GM12878 (cell line): ENCODE measurements around the gene DNAAF3. TPM values are rescaled to one million over a fixed set of nuclear protein-coding genes. Genes with fewer than 3 reads are reported as not detected.

Experiments used
- ATAC-seq: fragments of 200-7000 bp; cut with Tn5 transposase; 3 replicates; pipeline ENCODE4 v1.9.1; 2020; ENCODE audit warnings: mild to moderate bottlenecking, moderate library complexity
- BruUV-seq: library from RNA; stranded (reverse); fragments of 400-500 nt; replicated peaks from 2 replicates; lab custom pipeline; 2021; lab: Mats Ljungman, UMichigan
- CTCF ChIA-PET: fragments of 300-600 bp; sonication (Branson Sonifier 250); formaldehyde crosslinking; extraction: SDS; loops from one replicate; lab custom pipeline; 2021; ENCODE audit warnings: inconsistent platforms; lab: Yijun Ruan, JAX
- POLR2A ChIA-PET: fragments of 350-600 bp; formaldehyde crosslinking; extraction: SDS; loops from one replicate; lab custom pipeline; 2021; ENCODE audit warnings: inconsistent platforms; lab: Charles Lee
- RAD21 ChIA-PET: fragments of 300-600 bp; sonication (Branson Sonifier 250); formaldehyde crosslinking; loops from one replicate; lab custom pipeline; 2023; ENCODE audit warnings: antibody characterized with exemption; ENCODE audit not compliant: unreplicated experiment; lab: Charles Lee
- SMC1A ChIA-PET: fragments of 300-600 bp; sonication (Branson Sonifier 250); formaldehyde crosslinking; loops from one replicate; lab custom pipeline; 2023; ENCODE audit not compliant: unreplicated experiment, uncharacterized antibody; lab: Charles Lee
- DNase-seq: peaks from one replicate; pipeline ENCODE4 v3.0.0-alpha.2; 2011; ENCODE audit warnings: low read depth, low spot score
- FAIRE-seq: peaks from 3 replicates; lab custom pipeline; 2011; peaks lifted over from hg19 to GRCh38; lab: Jason Lieb, UNC
- H2AFZ ChIP-seq: 2 replicates; pipeline ENCODE4 v1.6.0; 2011; ENCODE audit warnings: low read depth, low read length, control low read depth; ENCODE audit not compliant: control insufficient read depth
- H3K27ac ChIP-seq: 2 replicates; pipeline ENCODE4 v1.5.1; 2011; ENCODE audit warnings: control low read depth; ENCODE audit not compliant: control insufficient read depth, insufficient read depth
- H3K27me3 ChIP-seq, 2 experiments: replicated peaks in 1 of 2; 2 replicates each; pipeline versions ENCODE4 v1.6.0 to v1.6.1; 2011; ENCODE audit warnings: low read length in 1 of 2; ENCODE audit not compliant: control insufficient read depth in 2 of 2, insufficient read depth in 2 of 2
- H3K36me3 ChIP-seq, 2 experiments: 2 replicates each; pipeline ENCODE4 v1.5.1; 2011; ENCODE audit warnings: low read length in 1 of 2; ENCODE audit not compliant: control insufficient read depth in 2 of 2, insufficient read depth in 2 of 2
- H3K4me1 ChIP-seq: 2 replicates; pipeline ENCODE4 v1.6.1; 2011; ENCODE audit warnings: mild to moderate bottlenecking, low read length, moderate library complexity, mixed read lengths; ENCODE audit not compliant: control insufficient read depth, insufficient read depth
- H3K4me2 ChIP-seq: 2 replicates; pipeline ENCODE4 v1.6.0; 2011; ENCODE audit warnings: control low read depth; ENCODE audit not compliant: control insufficient read depth, insufficient read depth
- H3K4me3 ChIP-seq: fragments of 200-600 bp; sonication (generic); 2 replicates; pipeline ENCODE4 v1.5.1; 2016
- H3K79me2 ChIP-seq: 2 replicates; pipeline ENCODE4 v1.6.0; 2011; ENCODE audit warnings: low read length; ENCODE audit not compliant: control insufficient read depth, insufficient read depth
- H3K9ac ChIP-seq: 2 replicates; pipeline ENCODE4 v1.8.0; 2011; ENCODE audit warnings: low read length, control low read depth, mixed read lengths; ENCODE audit not compliant: control insufficient read depth, insufficient read depth
- H3K9me3 ChIP-seq: replicated peaks from 3 replicates; pipeline ENCODE4 v1.5.1; 2011; ENCODE audit warnings: mild to moderate bottlenecking, low read length; ENCODE audit not compliant: control insufficient read depth, insufficient read depth
- H4K20me1 ChIP-seq: 2 replicates; pipeline ENCODE4 v1.6.0; 2011; ENCODE audit not compliant: control insufficient read depth, insufficient read depth
- IRF4 ChIP-seq: IDR thresholded peaks from 2 replicates; pipeline ENCODE4 v1.6.1; 2011; ENCODE audit warnings: low read depth, low read length
- NFXL1 ChIP-seq: fragments of 450-650 bp; IDR thresholded peaks from 2 replicates; pipeline ENCODE4 v1.6.1; 2017; ENCODE audit warnings: antibody characterized with exemption, mild to moderate bottlenecking, borderline replicate concordance
- NFYA ChIP-seq: IDR thresholded peaks from 2 replicates; pipeline ENCODE4 v1.6.1; 2011; ENCODE audit warnings: low read depth, mild to moderate bottlenecking, low read length, improper control_type of control experiment, borderline replicate concordance
- PAX8 ChIP-seq: fragments of 450-650 bp; IDR thresholded peaks from 2 replicates; pipeline ENCODE4 v1.6.1; 2017; ENCODE audit warnings: mild to moderate bottlenecking, moderate library complexity
- PML ChIP-seq: IDR thresholded peaks from 2 replicates; pipeline ENCODE4 v1.6.1; 2012; ENCODE audit warnings: low read length, inconsistent platforms
- STAT1 ChIP-seq: fragments of 450-650 bp; conservative IDR thresholded peaks from 2 replicates; pipeline ENCODE4 v1.6.1; 2014; ENCODE audit warnings: antibody characterized with exemption, mild to moderate bottlenecking
- SUPT20H ChIP-seq: IDR thresholded peaks from 2 replicates; pipeline ENCODE4 v1.6.1; 2011; ENCODE audit warnings: low read depth, mild to moderate bottlenecking, low read length, moderate library complexity, borderline replicate concordance; ENCODE audit not compliant: control insufficient read depth
- ZBED1 ChIP-seq: IDR thresholded peaks from 2 replicates; pipeline ENCODE4 v1.6.1; 2016; ENCODE audit warnings: borderline replicate concordance
- ZNF384 ChIP-seq: IDR thresholded peaks from 2 replicates; pipeline ENCODE4 v1.6.1; 2012; ENCODE audit warnings: low read depth, mild to moderate bottlenecking, low read length, improper control_type of control experiment, borderline replicate concordance
- WGBS: methylation state at CpG from one replicate; pipeline ENCODE4 v1.1.6; 2016; ENCODE audit warnings: low lambda C conversion rate; ENCODE audit not compliant: insufficient replicate concordance, insufficient coverage; ENCODE audit errors: missing lambda C conversion rate; 5-methylcytosine and 5-hydroxymethylcytosine counted together
- in situ Hi-C: fragments of 300-500 bp; cut with MboI; formaldehyde crosslinking; loops from 9 replicates; pipeline ENCODE4 v1.14.3; 2018; ENCODE audit warnings: mixed read lengths
- intact Hi-C: fragments of 100-400 bp; cut with micrococcal nuclease; formaldehyde crosslinking; loops from one replicate; pipeline ENCODE4 v1.14.2; 2022; ENCODE audit not compliant: unreplicated experiment
- polyA plus RNA-seq, 11 experiments: library from polyadenylated mRNA; depleted of rRNA in 4 of 11; unstranded in 6 of 11; stranded (reverse) in 5 of 11; fragments of >200 nt; fragmentation: Nextera tagmentation in 4 of 11; fragmentation: Illumina TruSeq in 1 of 11; extraction: Ambion mirVana in 4 of 11; extraction: Trizol in 1 of 11; gene quantifications; 1 replicate in 1 of 11; 2 replicates in 10 of 11; pipeline versions ENCODE4 v1.2.1 to v1.2.3, GENCODE V29; 2011 to 2016; ENCODE audit warnings: inconsistent platforms in 2 of 11, missing spikeins in 2 of 11, low read depth in 1 of 11
- total RNA-seq, 4 experiments: library from RNA; depleted of rRNA in 3 of 4; stranded (reverse); fragments of >200 nt in 3 of 4; fragmentation: Illumina TruSeq in 1 of 4; extraction: Trizol in 1 of 4; gene quantifications; 2 replicates each; pipeline versions ENCODE4 v1.2.1 to v1.2.3, GENCODE V29; 2013 to 2021
- TF ChIP-seq, protein P1 (sequence below): fragments of 450-650 bp; IDR thresholded peaks from 2 replicates; pipeline ENCODE4 v1.6.1; 2017; ENCODE audit warnings: mild to moderate bottlenecking
- TF ChIP-seq, protein P2 (sequence below): IDR thresholded peaks from 2 replicates; pipeline ENCODE4 v1.6.1; 2012; ENCODE audit warnings: mild to moderate bottlenecking, low read depth, low read length

Gene DNAAF3
- total and polyA plus RNA-seq, 10 of the 15 experiments (the other 5 are each of a cell fraction or from before 2014, with no cell fraction given) = not detected

GRCh38 chr19:55169136-55169535 lies 2.7 kb upstream of the DNAAF3 start:
- H3K4me2 ChIP-seq = no peak overlapping the region
- SMC1A ChIA-PET = no interaction called here
- CTCF ChIA-PET = no interaction called here
- RAD21 ChIA-PET = no interaction called here
- WGBS = 37% methylated on average over 4 of the region's 4 CpGs
- no peak for FAIRE-seq
- H3K9me3 ChIP-seq = no peaks in the 10 kb centered on the region
- H4K20me1 ChIP-seq = no peaks in the 10 kb centered on the region
- H3K4me1 ChIP-seq = no peaks in the 10 kb centered on the region
- in situ Hi-C loops = no loop called here
- no peak overlapping the region for H3K4me3 ChIP-seq
- H3K27me3 ChIP-seq = peaks cover 3 to 7% of the 10 kb centered on the region in 2 experiments; a peak in 1 of 4 replicates
- DNase-seq = no peak
- ATAC-seq = no peak
- TF ChIP-seq STAT1 (no peak), NFXL1 (no peak), ZBED1 (no peak), SUPT20H (no peak), ZNF384 (no peak), PML (no peak), IRF4 (no peak), NFYA (no peak), PAX8 (no peak)
- TF ChIP-seq, protein P1, sequence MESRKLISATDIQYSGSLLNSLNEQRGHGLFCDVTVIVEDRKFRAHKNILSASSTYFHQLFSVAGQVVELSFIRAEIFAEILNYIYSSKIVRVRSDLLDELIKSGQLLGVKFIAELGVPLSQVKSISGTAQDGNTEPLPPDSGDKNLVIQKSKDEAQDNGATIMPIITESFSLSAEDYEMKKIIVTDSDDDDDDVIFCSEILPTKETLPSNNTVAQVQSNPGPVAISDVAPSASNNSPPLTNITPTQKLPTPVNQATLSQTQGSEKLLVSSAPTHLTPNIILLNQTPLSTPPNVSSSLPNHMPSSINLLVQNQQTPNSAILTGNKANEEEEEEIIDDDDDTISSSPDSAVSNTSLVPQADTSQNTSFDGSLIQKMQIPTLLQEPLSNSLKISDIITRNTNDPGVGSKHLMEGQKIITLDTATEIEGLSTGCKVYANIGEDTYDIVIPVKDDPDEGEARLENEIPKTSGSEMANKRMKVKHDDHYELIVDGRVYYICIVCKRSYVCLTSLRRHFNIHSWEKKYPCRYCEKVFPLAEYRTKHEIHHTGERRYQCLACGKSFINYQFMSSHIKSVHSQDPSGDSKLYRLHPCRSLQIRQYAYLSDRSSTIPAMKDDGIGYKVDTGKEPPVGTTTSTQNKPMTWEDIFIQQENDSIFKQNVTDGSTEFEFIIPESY = no peak
- TF ChIP-seq, protein P2, sequence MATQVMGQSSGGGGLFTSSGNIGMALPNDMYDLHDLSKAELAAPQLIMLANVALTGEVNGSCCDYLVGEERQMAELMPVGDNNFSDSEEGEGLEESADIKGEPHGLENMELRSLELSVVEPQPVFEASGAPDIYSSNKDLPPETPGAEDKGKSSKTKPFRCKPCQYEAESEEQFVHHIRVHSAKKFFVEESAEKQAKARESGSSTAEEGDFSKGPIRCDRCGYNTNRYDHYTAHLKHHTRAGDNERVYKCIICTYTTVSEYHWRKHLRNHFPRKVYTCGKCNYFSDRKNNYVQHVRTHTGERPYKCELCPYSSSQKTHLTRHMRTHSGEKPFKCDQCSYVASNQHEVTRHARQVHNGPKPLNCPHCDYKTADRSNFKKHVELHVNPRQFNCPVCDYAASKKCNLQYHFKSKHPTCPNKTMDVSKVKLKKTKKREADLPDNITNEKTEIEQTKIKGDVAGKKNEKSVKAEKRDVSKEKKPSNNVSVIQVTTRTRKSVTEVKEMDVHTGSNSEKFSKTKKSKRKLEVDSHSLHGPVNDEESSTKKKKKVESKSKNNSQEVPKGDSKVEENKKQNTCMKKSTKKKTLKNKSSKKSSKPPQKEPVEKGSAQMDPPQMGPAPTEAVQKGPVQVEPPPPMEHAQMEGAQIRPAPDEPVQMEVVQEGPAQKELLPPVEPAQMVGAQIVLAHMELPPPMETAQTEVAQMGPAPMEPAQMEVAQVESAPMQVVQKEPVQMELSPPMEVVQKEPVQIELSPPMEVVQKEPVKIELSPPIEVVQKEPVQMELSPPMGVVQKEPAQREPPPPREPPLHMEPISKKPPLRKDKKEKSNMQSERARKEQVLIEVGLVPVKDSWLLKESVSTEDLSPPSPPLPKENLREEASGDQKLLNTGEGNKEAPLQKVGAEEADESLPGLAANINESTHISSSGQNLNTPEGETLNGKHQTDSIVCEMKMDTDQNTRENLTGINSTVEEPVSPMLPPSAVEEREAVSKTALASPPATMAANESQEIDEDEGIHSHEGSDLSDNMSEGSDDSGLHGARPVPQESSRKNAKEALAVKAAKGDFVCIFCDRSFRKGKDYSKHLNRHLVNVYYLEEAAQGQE = no peak
- TF ChIP-seq, all 136 proteins: peak for 0
- H2AFZ ChIP-seq = no peak overlapping the region
- H3K9ac ChIP-seq = no peak overlapping the region
- POLR2A ChIA-PET = interaction anchor here (0.7 kb wide), 1 partner anchor 245 kb away, joined by 7 read pairs; no protein-coding TSS in a partner anchor
- intact Hi-C loops = no loop called here
- no peaks in the 10 kb centered on the region for H3K79me2 ChIP-seq
- no TSS peak for BruUV-seq
- H3K27ac ChIP-seq = no peak overlapping the region
- no peaks in the 10 kb centered on the region for H3K36me3 ChIP-seq
